ENCODE results near the gene RPUSD1. TPM values are rescaled to one million over a fixed set of nuclear protein-coding genes. Genes with fewer than 3 reads are reported as not detected.
"Not testable (repeated sequence)": the region's sequence is repeated elsewhere in the genome, so short reads cannot be mapped to it uniquely, and the experiment has no call there.

RPUSD1 gene
- total RNA-seq, 1 donor from 2014 or later, result 49.4 TPM

DNA sequence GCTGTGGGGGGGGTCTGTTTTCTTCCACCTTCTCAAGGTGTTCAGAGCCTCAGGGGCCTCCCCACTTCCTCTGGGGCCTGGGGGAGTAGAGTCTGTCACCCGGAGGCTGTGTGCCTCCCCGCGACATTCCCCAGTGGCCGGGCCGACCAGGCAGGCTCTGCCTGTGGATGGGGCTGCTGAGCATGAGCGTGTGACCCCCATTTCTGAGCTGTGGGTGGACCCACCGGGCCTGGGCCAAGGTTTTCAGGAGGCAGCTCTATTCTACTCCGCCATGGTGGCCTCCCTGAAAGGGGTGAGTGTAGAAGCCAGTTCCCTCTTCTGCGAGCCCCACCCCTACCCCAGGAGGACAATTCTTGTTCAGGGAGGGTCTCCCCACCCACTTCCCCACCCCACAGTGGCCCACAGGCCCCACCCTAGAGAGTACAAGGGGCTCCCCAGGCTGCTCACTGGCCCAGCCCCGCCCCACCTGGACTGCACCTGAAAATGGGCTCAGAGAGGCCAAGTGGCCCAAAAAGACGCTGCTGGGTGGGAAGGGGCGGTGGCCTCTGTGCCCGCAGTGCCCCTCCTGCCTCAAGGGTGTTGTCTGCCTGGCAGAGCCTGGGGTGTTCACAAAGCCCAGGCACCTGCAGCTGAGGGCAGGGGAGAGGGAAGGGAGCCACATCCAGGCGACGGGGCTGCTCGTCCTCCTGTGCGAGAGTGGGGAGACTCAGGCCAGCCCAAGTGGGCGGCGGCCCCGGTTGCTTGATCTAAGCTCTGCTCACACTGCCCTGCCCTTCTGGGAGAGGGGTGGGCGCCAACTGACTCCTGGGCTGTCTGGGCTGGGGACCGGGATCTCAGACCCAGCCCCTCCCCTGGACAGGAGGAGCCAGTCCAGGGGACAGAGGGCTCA is 26.3 kb downstream of the RPUSD1 start:
- no peak for DNase-seq (ENCODE audit: low spot score)
- Mint-ChIP-seq H3K4me3 (no peak overlapping the region), H3K4me1 (ENCODE audit: low read depth) (no peaks in the 10 kb centered on the region), H3K9me3 (no peaks in the 10 kb centered on the region), H3K36me3 (ENCODE audit: low read depth) (no peaks in the 10 kb centered on the region), H3K27ac (no peak overlapping the region), H3K27me3 (ENCODE audit: insufficient read depth) (peaks cover 4% of the 10 kb centered on the region)
- intact Hi-C loops (cut with micrococcal nuclease), result no loop called here

DNA sequence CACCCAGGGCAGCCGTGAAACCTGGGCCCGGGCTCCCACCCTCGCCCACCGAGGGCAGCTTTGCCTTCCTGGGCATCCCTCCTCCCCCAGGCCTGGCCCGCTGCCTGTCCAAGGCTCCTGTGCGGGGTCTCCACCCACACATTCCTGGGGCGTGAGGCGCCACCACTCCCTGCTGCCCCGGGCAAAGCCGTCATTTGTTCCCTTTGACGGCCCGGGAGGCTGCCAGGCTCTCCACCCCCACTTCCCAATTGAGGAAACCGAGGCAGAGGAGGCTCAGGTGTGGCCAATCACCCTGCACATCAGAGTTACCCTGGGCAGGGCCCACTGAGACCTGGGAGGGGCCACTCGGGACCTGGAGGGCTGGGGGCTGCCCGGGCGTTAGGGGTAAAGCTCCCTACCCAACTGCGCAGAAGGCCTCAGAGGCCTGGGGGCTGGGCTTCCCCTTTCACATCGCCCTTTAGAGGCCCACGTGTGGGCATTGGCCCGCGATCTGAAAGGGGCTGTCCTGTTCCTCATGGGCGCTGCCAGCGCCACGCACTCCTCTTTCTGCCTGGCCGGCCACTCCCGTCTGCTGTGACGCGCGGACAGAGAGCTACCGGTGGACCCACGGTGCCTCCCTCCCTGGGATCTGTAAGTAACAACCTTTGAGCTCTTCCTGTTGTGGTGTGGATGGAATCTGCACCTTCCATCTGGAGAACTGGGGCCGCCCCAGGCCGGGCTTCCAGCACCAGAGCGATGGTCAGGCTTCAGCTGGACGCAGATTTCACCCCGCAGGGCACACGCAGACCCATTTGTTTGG is 27.4 kb downstream of the RPUSD1 start, which contains the start of gene MSLN:
Gene MSLN (plus strand): TSS at position 190 of the 799 bp plus-strand sequence. CDS start 1,947 bp downstream, outside the sequence.
- H3K27me3 Mint-ChIP-seq (ENCODE audit: insufficient read depth), result peaks cover 7% of the 10 kb centered on the region
- DNase-seq (ENCODE audit: low spot score), result no peak
- no peaks in the 10 kb centered on the region for H3K4me1 Mint-ChIP-seq (ENCODE audit: low read depth)
- no peaks in the 10 kb centered on the region for H3K36me3 Mint-ChIP-seq (ENCODE audit: low read depth)
- intact Hi-C loops (cut with micrococcal nuclease), result no loop called here
- no peak within 1 kb of the TSS for H3K4me3 Mint-ChIP-seq
- no peaks in the 10 kb centered on the region for H3K9me3 Mint-ChIP-seq
- no peak within 1 kb of the TSS for H3K27ac Mint-ChIP-seq

- H3K4me3 Mint-ChIP-seq, result no peak overlapping the region
- no peaks in the 10 kb centered on the region for H3K9me3 Mint-ChIP-seq
- H3K27ac Mint-ChIP-seq, result no peak overlapping the region
- peaks cover 7% of the 10 kb centered on the region for H3K27me3 Mint-ChIP-seq (ENCODE audit: insufficient read depth)
- no peaks in the 10 kb centered on the region for H3K36me3 Mint-ChIP-seq (ENCODE audit: low read depth)
- intact Hi-C loops (cut with micrococcal nuclease), result no loop called here
- no peaks in the 10 kb centered on the region for H3K4me1 Mint-ChIP-seq (ENCODE audit: low read depth)
- no peak for DNase-seq (ENCODE audit: low spot score)
These were observed 28.1 kb downstream of the RPUSD1 start for GRCh38 chr16:760065-760464.

DNA sequence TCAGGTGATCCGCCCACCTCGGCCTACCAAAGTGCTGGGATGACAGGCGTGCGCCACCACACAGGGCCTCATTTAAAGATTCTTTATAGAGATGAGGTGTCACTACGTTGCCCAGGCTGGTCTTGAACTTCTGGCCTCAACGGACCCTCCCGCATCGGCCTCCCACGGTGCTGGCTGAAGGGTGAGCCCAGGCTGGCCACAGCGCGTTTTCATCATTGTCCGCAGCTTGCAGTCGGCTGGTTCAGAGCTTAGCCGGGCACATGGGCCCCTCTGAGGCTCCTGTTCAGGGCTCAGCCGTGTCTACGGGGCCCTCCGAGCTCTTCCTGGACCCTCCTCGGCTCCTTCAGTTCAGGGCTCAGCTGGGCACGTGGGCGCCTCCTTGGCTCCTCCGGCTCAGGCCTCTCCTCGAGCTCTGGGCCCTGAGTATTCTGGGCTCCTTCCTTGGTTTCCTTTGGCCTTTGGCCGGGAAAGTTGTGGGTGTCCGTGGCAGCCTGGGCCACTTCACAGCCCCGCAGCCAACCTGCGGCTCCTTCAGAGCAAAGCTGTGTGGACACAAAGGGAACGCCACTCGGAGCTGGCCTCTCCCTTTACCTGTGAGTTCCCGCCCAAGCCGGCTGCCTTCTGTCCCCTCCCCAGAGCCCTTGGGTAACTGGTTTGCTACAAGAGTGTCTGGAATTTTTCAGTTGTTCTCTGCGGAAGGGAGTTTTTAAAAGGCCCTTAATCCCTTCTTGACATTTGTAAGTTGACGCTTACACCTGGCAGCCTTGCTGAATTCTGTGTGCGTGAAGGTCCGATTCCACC is 28.9 kb downstream of the RPUSD1 start:
- DNase-seq (ENCODE audit: low spot score), result no peak
- H3K36me3 Mint-ChIP-seq (ENCODE audit: low read depth), result no peaks in the 10 kb centered on the region
- intact Hi-C loops (cut with micrococcal nuclease), result no loop called here
- H3K27ac Mint-ChIP-seq, result no peak overlapping the region
- H3K4me1 Mint-ChIP-seq (ENCODE audit: low read depth), result no peaks in the 10 kb centered on the region
- H3K4me3 Mint-ChIP-seq, result no peak overlapping the region
- peaks cover 7% of the 10 kb centered on the region for H3K27me3 Mint-ChIP-seq (ENCODE audit: insufficient read depth)
- H3K9me3 Mint-ChIP-seq, result no peaks in the 10 kb centered on the region

- no peaks in the 10 kb centered on the region for H3K9me3 Mint-ChIP-seq
- no peaks in the 10 kb centered on the region for H3K36me3 Mint-ChIP-seq (ENCODE audit: low read depth)
- no peaks in the 10 kb centered on the region for H3K4me1 Mint-ChIP-seq (ENCODE audit: low read depth)
- no peak for DNase-seq (ENCODE audit: low spot score)
- H3K27ac Mint-ChIP-seq, result no peak overlapping the region
- H3K27me3 Mint-ChIP-seq (ENCODE audit: insufficient read depth), result peaks cover 7% of the 10 kb centered on the region
- no peak overlapping the region for H3K4me3 Mint-ChIP-seq
- intact Hi-C loops (cut with micrococcal nuclease), result no loop called here
These were observed 31.8 kb downstream of the RPUSD1 start for GRCh38 chr16:756428-756827.

- Mint-ChIP-seq H3K27me3 (ENCODE audit: insufficient read depth) (peaks cover 9% of the 10 kb centered on the region), H3K4me3 (no peak overlapping the region), H3K9me3 (no peaks in the 10 kb centered on the region), H3K4me1 (ENCODE audit: low read depth) (no peaks in the 10 kb centered on the region), H3K27ac (no peak overlapping the region), H3K36me3 (ENCODE audit: low read depth) (no peaks in the 10 kb centered on the region)
- intact Hi-C loops (cut with micrococcal nuclease), result no loop called here
- no peak for DNase-seq (ENCODE audit: low spot score)
These were observed 33.5 kb downstream of the RPUSD1 start for GRCh38 chr16:754656-755055.

DNA sequence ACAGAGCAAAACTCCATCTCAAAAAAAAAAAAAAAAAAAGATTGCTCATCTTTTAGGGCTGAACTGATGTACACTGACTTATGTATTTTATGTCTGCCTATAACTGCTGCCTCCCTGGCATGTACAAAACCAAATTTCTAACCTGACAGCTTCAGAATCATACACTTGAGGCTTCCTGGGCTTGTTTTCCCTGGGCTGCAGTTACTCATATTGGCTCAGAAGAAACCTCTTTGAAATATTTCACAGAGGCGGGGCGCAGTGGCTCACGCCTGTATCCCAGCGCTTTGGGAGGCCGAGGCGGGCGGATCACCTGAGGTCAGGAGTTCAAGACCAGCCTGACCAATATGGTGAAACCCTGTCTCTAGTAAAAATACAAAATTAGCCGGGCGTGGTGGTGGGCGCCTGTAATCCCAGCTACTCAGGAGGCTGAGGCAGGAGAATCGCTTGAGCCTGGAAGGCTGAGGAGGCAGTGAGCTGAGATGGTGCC is 34.0 kb downstream of the RPUSD1 start:
- H3K27ac Mint-ChIP-seq; H3K9me3 Mint-ChIP-seq; H3K27me3 Mint-ChIP-seq (ENCODE audit: insufficient read depth); H3K4me3 Mint-ChIP-seq; H3K36me3 Mint-ChIP-seq (ENCODE audit: low read depth); H3K4me1 Mint-ChIP-seq (ENCODE audit: low read depth); intact Hi-C loops (cut with micrococcal nuclease); DNase-seq (ENCODE audit: low spot score): not testable (repeated sequence)

- no peak for DNase-seq (ENCODE audit: low spot score)
- Mint-ChIP-seq H3K9me3 (no peaks in the 10 kb centered on the region), H3K27ac (no peak overlapping the region), H3K4me3 (no peak overlapping the region), H3K4me1 (ENCODE audit: low read depth) (no peaks in the 10 kb centered on the region), H3K27me3 (ENCODE audit: insufficient read depth) (peaks cover 5% of the 10 kb centered on the region), H3K36me3 (ENCODE audit: low read depth) (no peaks in the 10 kb centered on the region)
- intact Hi-C loops (cut with micrococcal nuclease), result no loop called here
These were observed 36.2 kb downstream of the RPUSD1 start for GRCh38 chr16:752007-752312.

- intact Hi-C loops (cut with micrococcal nuclease), result no loop called here
- Mint-ChIP-seq H3K36me3 (ENCODE audit: low read depth) (no peaks in the 10 kb centered on the region), H3K27me3 (ENCODE audit: insufficient read depth) (peaks cover 5% of the 10 kb centered on the region), H3K4me3 (no peak overlapping the region), H3K4me1 (ENCODE audit: low read depth) (no peaks in the 10 kb centered on the region), H3K9me3 (no peaks in the 10 kb centered on the region), H3K27ac (no peak overlapping the region)
- no peak for DNase-seq (ENCODE audit: low spot score)
These were observed 36.8 kb downstream of the RPUSD1 start for GRCh38 chr16:751152-752006.

- Mint-ChIP-seq H3K4me1 (ENCODE audit: low read depth) (no peaks in the 10 kb centered on the region), H3K27me3 (ENCODE audit: insufficient read depth) (peaks cover 2% of the 10 kb centered on the region), H3K9me3 (no peaks in the 10 kb centered on the region), H3K4me3 (no peak overlapping the region), H3K27ac (no peak overlapping the region), H3K36me3 (ENCODE audit: low read depth) (no peaks in the 10 kb centered on the region)
- DNase-seq (ENCODE audit: low spot score), result no peak
- intact Hi-C loops (cut with micrococcal nuclease), result no loop called here
These were observed 37.7 kb downstream of the RPUSD1 start for GRCh38 chr16:750485-750884.

DNA sequence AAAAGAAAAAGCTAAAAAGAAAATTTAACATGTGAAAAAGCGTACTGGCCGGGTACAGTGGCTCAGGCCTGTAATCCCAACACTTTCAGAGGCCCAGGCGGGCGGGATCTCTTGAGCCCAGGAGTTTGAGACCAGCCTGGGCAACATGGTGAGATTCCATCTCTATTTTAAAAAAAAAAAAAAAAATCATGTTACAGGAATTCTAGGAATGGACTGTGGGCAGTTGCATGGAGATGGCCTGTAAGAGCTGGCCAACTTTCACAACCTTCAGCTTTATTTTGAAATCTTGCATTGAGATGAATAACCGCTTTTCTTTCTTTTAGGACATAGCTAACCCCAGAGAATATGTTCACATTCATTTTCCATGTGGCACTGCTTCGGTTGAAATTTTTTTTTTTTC is 39.2 kb downstream of the RPUSD1 start:
- Mint-ChIP-seq H3K27ac (no peak overlapping the region), H3K27me3 (ENCODE audit: insufficient read depth) (peaks cover 2% of the 10 kb centered on the region), H3K4me3 (no peak overlapping the region), H3K9me3 (no peaks in the 10 kb centered on the region), H3K36me3 (ENCODE audit: low read depth) (no peaks in the 10 kb centered on the region), H3K4me1 (ENCODE audit: low read depth) (no peaks in the 10 kb centered on the region)
- no peak for DNase-seq (ENCODE audit: low spot score)
- intact Hi-C loops (cut with micrococcal nuclease), result loop anchor here (10.0 kb wide), 1 partner anchor 226 kb away; the partner anchor contains the start of gene LMF1

Data from activated T-helper 1 cell treated with anti-CD3 and anti-CD28 coated beads, Interleukin-12 subunit alpha, Interleukin-12 subunit beta, Interleukin-2, Interleukin-4 antibody, amounts not matched to agents 30 ng/mL and 10 ng/mL and 1 ng/mL, durations not matched to agents 14 hours and 24 hours and 36 hours (primary cell).